SK-N-SH (cell line): Measurements from ENCODE around the gene ARHGDIA. TPM values are rescaled to one million over a fixed set of nuclear protein-coding genes. Genes with fewer than 3 reads are reported as not detected.

Experiments
- CTCF ChIA-PET: fragments of 300-600, 350-600 bp; formaldehyde crosslinking; extraction: SDS; loops from one replicate; lab custom pipeline; 2021; lab: Yijun Ruan, JAX
- POLR2A ChIA-PET: fragments of 350-600 bp; sonication (Branson Sonifier 250); formaldehyde crosslinking; extraction: SDS; loops from one replicate; lab custom pipeline; 2020; ENCODE audit warnings: antibody characterized with exemption, inconsistent platforms; lab: Yijun Ruan, JAX
- DNase-seq: peaks from one replicate; pipeline ENCODE4 v3.0.0; 2012
- H2AFZ ChIP-seq: fragments of 200-600 bp; sonication (generic); 2 replicates; pipeline ENCODE4 v1.8.1; 2016; ENCODE audit warnings: antibody characterized with exemption, mild to moderate bottlenecking, low read depth
- H3F3A ChIP-seq: fragments of 200-600 bp; sonication (generic); replicated peaks from 2 replicates; pipeline ENCODE3; 2016; ENCODE audit warnings: antibody characterized with exemption, mild to moderate bottlenecking; ENCODE audit not compliant: insufficient read depth
- H3K27ac ChIP-seq, 2 experiments: fragments of 200-500 bp in 1 of 2; fragments of 200-600 bp in 1 of 2; sonication (Bioruptor generic) in 1 of 2; sonication (generic), shearing (Covaris generic) in 1 of 2; 2 replicates each; pipeline versions ENCODE4 v1.5.1 to v1.6.1; 2014 to 2016; ENCODE audit warnings: low read depth in 2 of 2, inconsistent platforms in 1 of 2, low read length in 1 of 2, mild to moderate bottlenecking in 1 of 2, mixed read lengths in 1 of 2
- H3K27me3 ChIP-seq: fragments of 200-600 bp; sonication (generic), shearing (Covaris generic); 2 replicates; pipeline ENCODE4 v1.6.1; 2016; ENCODE audit warnings: mixed run types; ENCODE audit not compliant: insufficient read depth
- H3K36me3 ChIP-seq, 2 experiments: fragments of 200-500 bp in 1 of 2; fragments of 200-600 bp in 1 of 2; sonication (Bioruptor generic) in 1 of 2; sonication (generic) in 1 of 2; replicated peaks in 1 of 2; 2 replicates each; pipeline versions ENCODE3 to v1.5.1; 2014 to 2016; ENCODE audit warnings: low read length in 1 of 2, mild to moderate bottlenecking in 1 of 2; ENCODE audit not compliant: insufficient read depth in 2 of 2, control insufficient read depth in 1 of 2
- H3K4me1 ChIP-seq, 2 experiments: fragments of 200-500 bp in 1 of 2; fragments of 200-600 bp in 1 of 2; sonication (Bioruptor generic) in 1 of 2; sonication (generic), shearing (Covaris generic) in 1 of 2; 2 replicates each; pipeline versions ENCODE4 v1.5.1 to v1.6.1; 2014 to 2016; ENCODE audit warnings: low read depth in 1 of 2, low read length in 1 of 2, mixed run types in 1 of 2; ENCODE audit not compliant: insufficient read depth in 2 of 2, control insufficient read depth in 1 of 2
- H3K4me2 ChIP-seq: fragments of 200-600 bp; sonication (generic), shearing (Covaris generic); 2 replicates; pipeline ENCODE4 v1.6.1; 2017; ENCODE audit warnings: mixed run types
- H3K4me3 ChIP-seq, 2 experiments: fragments of 200-500 bp in 1 of 2; fragments of 200-600 bp in 1 of 2; sonication (Bioruptor generic) in 1 of 2; sonication (generic), shearing (Covaris generic) in 1 of 2; 2 replicates each; pipeline versions ENCODE4 v1.5.1 to v1.8.1; 2014 to 2016; ENCODE audit warnings: low read depth in 2 of 2, inconsistent platforms in 1 of 2, low read length in 1 of 2, mild to moderate bottlenecking in 1 of 2, mixed read lengths in 1 of 2, moderate library complexity in 1 of 2
- H3K79me2 ChIP-seq: fragments of 200-600 bp; sonication (generic); 2 replicates; pipeline ENCODE4 v1.8.1; 2017; ENCODE audit warnings: mild to moderate bottlenecking; ENCODE audit not compliant: insufficient read depth
- H3K9ac ChIP-seq: fragments of 200-600 bp; sonication (generic); 2 replicates; pipeline ENCODE4 v1.6.1; 2017; ENCODE audit warnings: mixed run types
- H3K9me2 ChIP-seq: fragments of 200-600 bp; sonication (generic); 2 replicates; pipeline ENCODE4 v1.6.1; 2017; ENCODE audit warnings: mixed run types
- H3K9me3 ChIP-seq: fragments of 200-600 bp; sonication (generic); 2 replicates; pipeline ENCODE4 v1.6.1; 2017; ENCODE audit warnings: mixed run types, mild to moderate bottlenecking, moderate library complexity
- H4K20me1 ChIP-seq: fragments of 200-600 bp; sonication (generic); 2 replicates; pipeline ENCODE4 v1.6.1; 2017; ENCODE audit warnings: mild to moderate bottlenecking, mixed run types; ENCODE audit not compliant: insufficient read depth
- CHD2 ChIP-seq: fragments of 150-350 bp; IDR thresholded peaks from 2 replicates; pipeline ENCODE4 v1.6.1; 2018; ENCODE audit warnings: low read length; ENCODE audit not compliant: partially characterized antibody
- ELF1 ChIP-seq: IDR thresholded peaks from 2 replicates; pipeline ENCODE4 v1.4.0; 2012
- EP300 ChIP-seq, 2 experiments: IDR thresholded peaks; 2 replicates each; pipeline versions ENCODE4 v1.4.0 to v1.6.1; 2012; ENCODE audit warnings: borderline replicate concordance in 1 of 2, low read depth in 1 of 2, low read length in 1 of 2
- FOXJ3 ChIP-seq: sonication (generic); formaldehyde crosslinking; IDR thresholded peaks from 2 replicates; pipeline ENCODE4 v1.5.1; 2020; ENCODE audit warnings: mild to moderate bottlenecking, missing genetic modification reagents
- GATA2 ChIP-seq: sonication (generic); formaldehyde crosslinking; IDR thresholded peaks from 2 replicates; pipeline ENCODE4 v1.5.0; 2020; ENCODE audit warnings: mild to moderate bottlenecking, missing genetic modification reagents
- JUND ChIP-seq: IDR thresholded peaks from 2 replicates; pipeline ENCODE4 v1.4.0; 2012
- PBX3 ChIP-seq: IDR thresholded peaks from 2 replicates; pipeline ENCODE4; 2012
- RCOR1 ChIP-seq: fragments of 150-350 bp; IDR thresholded peaks from 2 replicates; pipeline ENCODE4 v1.6.1; 2017; ENCODE audit warnings: antibody characterized with exemption, low read length
- REST ChIP-seq: IDR thresholded peaks from 2 replicates; pipeline ENCODE4 v1.6.1; 2012; ENCODE audit warnings: mild to moderate bottlenecking, low read depth, low read length, moderate library complexity
- RFX5 ChIP-seq: IDR thresholded peaks from 2 replicates; pipeline ENCODE4 v1.6.1; 2012; ENCODE audit warnings: mild to moderate bottlenecking, improper control_type of control experiment, low read length
- SIN3A ChIP-seq: IDR thresholded peaks from 2 replicates; pipeline ENCODE4 v1.6.1; 2012; ENCODE audit warnings: low read depth, mild to moderate bottlenecking, low read length, moderate library complexity, borderline replicate concordance
- USF1 ChIP-seq: IDR thresholded peaks from 2 replicates; pipeline ENCODE4 v1.4.0; 2012; ENCODE audit warnings: low read depth, borderline replicate concordance
- USF2 ChIP-seq: fragments of 150-350 bp; IDR thresholded peaks from 2 replicates; pipeline ENCODE4 v1.6.1; 2017; ENCODE audit warnings: antibody characterized with exemption, low read length, low read depth, borderline replicate concordance
- YY1 ChIP-seq: IDR thresholded peaks from 2 replicates; pipeline ENCODE4 v1.4.0; 2012; ENCODE audit warnings: low read depth, mild to moderate bottlenecking
- ZBTB33 ChIP-seq: IDR thresholded peaks from 2 replicates; pipeline ENCODE4 v1.4.0; 2012; ENCODE audit warnings: low read depth, borderline replicate concordance
- WGBS: methylation state at CpG from one replicate; pipeline ENCODE4 v1.1.6; 2017; ENCODE audit warnings: low lambda C conversion rate; 5-methylcytosine and 5-hydroxymethylcytosine counted together
- polyA plus RNA-seq, 3 experiments: library from polyadenylated mRNA; depleted of rRNA; stranded (reverse); fragments of >200 nt; gene quantifications; 2 replicates each; pipeline ENCODE4 v1.2.3, GENCODE V29; 2012

The ARHGDIA gene
- polyA plus RNA-seq, 1 of the 3 experiments (the other 2 are of a cell fraction), result 385 TPM

GRCh38 chr17:81888988-81889595 lies 18.0 kb upstream of the ARHGDIA start:
- no peak overlapping the region for H2AFZ ChIP-seq
- H3K79me2 ChIP-seq, result peaks cover 89% of the 10 kb centered on the region
- no peaks in the 10 kb centered on the region for H3K27me3 ChIP-seq
- H4K20me1 ChIP-seq, result peaks cover 23% of the 10 kb centered on the region; the same call in 1 of the 2 replicates
- no peaks in the 10 kb centered on the region for H3K9me3 ChIP-seq
- H3K4me2 ChIP-seq, result no peak overlapping the region
- no peak overlapping the region for H3K4me3 ChIP-seq
- TF ChIP-seq REST, result no peak
- TF ChIP-seq SIN3A, result no peak
- no peak for TF ChIP-seq RCOR1
- no peak for TF ChIP-seq JUND
- TF ChIP-seq FOXJ3 (CRISPR knock-in tag), result no peak
- TF ChIP-seq PBX3, result no peak
- TF ChIP-seq USF2, result no peak
- no peak for TF ChIP-seq YY1
- TF ChIP-seq USF1, result no peak
- no peak for TF ChIP-seq CHD2
- no peak for TF ChIP-seq GATA2 (CRISPR knock-in tag)
- TF ChIP-seq EP300 (IDR thresholded peaks at IDR 0.05; ENCODE audit: borderline replicate concordance in 1 of 2, low read depth in 1 of 2, low read length in 1 of 2), result no peak
- no peak for TF ChIP-seq RFX5
- TF ChIP-seq ELF1, result no peak
- TF ChIP-seq ZBTB33, result no peak
- no peak for DNase-seq
- POLR2A ChIA-PET, result no interaction called here
- CTCF ChIA-PET, result interaction anchor here (0.8 to 2.3 kb wide), 4 partner anchors 18 to 141 kb away, joined by 3 to 7 read pairs (median 6); no protein-coding TSS in a partner anchor
- no peaks in the 10 kb centered on the region for H3K9me2 ChIP-seq
- WGBS, result 98% methylated on average over 15 of the region's 16 CpGs
- H3K9ac ChIP-seq, result no peak overlapping the region; the same call in 1 of the 2 replicates
- H3K27ac ChIP-seq, result no peak overlapping the region; a peak in 1 of 4 replicates
- peaks cover 44 to 57% of the 10 kb centered on the region in 2 experiments for H3K36me3 ChIP-seq
- peaks cover 27% of the 10 kb centered on the region for H3F3A ChIP-seq
- H3K4me1 ChIP-seq, result peaks cover 12 to 19% of the 10 kb centered on the region in 2 experiments
